ENCODE results near the gene HABP2.
A peak's percentile ranks its signal among the peaks of the same experiment; 100 is the strongest.

The HABP2 gene

DNA sequence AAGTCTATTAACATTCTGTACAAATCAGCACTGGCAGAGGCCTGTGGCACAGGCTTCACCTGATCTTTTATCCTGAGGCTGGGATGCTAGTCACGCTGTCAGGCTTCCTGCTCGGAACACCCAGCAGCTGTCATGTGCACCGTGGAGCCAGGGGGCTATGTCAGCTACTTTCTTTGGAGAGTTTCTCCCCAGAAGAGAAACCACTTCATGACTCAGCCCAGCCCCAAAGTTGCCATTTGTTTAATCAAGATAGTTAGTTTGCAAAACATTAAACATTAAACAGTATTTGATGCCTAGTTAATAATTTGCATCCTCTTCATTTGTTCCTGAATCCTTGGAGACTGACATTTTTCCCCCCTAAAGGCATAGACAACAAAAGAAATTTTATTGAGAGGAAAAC is at the start of gene HABP2:
Gene HABP2, plus strand, starts transcription at position 353 of the 400 bp plus-strand sequence. CDS start 69 bp downstream, outside the sequence.
- FAIRE-seq: no peak

DNA sequence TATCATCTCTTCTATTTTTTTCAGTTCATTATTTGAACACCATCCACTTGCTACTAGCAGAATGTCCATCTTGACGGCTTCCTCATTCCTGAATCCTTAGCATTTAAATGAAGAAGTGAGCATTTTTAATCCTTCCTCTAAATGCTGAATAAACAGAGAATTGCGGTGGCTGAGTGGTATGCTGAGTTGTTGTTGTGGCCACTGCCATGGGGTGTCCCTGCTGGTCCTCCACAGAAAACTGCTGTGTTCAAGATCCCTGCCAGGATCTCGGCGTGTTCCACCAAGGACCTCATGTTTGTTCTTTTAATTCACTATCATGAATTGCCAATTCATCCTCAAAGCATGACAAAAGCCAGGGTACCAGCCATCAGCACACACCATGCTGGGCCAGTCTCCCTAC is 48.9 kb upstream of the HABP2 start:
- FAIRE-seq: no peak

DNA sequence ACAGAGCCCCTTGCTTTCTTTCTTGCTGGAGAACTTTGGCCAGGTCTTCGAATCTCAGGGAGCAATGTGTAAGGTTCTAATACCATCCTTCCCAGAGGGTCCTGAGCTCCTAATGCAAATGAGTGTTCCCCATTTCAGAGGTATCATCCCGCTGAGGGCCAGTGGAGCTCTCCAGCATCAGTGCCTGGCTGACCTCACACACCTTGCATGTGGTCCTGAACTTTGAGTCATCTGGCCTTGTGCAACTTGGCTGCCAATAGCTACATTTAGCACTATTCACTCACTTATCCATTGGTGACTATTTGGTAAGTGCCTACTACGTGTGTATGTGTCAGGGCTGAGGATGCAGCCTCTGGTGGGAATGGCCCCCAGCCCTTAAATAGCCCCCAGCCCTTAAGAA is 48.4 kb upstream of the HABP2 start:
- no peak for FAIRE-seq

DNA sequence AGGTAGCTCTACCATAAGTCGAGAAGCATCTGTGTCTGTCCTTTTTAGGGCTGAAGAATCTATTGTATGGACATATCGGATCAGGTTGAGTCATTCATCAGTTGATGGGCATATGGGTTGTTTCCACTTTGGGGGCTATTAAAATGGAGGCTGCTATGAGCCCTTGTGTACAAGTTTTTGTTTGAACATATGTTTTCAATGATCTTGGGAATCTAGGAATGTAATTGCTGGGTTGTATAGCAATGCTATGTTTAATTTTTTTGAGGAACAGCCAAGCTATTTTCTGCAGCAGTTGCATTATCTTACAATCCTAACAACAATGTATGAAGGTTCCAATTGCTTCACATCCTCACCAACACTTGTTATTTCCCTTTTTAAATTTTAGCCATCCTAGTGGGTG is 46.4 kb upstream of the HABP2 start:
- no peak for FAIRE-seq

DNA sequence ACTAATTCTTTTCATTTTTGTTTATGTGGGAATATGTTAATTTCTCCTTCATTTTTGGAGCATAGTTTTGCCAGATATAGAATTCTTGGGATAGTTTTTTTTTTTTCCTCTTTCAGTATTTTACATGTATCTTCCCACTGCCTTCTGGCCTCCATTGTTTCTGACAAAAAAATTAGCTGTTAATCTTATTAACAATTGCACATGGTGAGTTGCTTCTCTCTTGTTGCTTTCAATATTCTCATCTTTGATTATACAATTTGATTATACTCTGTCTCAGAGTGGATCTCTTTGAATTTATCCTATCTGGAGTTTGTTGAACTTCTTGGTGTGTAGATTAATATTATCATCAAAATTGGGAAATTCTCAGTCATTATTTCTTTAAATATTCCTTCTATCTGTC is 41.4 kb upstream of the HABP2 start:
- no peak for FAIRE-seq

DNA sequence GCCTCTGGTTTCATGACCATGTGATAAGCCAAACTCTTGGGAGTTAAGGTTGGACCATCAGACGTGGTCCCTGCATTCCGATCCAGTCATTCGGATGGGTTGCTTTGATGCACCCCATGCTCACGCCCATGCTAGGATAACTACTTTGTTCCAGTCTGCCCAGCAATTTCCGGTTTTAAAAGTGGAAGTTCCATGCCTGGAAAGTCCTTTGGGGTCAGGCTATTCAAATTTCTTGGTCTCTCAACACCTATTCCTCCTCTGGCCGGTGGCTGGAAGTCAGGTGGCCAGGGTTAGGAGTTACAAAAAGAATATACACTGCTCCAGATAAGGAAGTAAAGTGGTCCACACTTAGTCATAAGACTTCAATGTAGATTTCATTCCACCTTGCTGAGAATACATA is 37.7 kb upstream of the HABP2 start:
- FAIRE-seq: no peak

DNA sequence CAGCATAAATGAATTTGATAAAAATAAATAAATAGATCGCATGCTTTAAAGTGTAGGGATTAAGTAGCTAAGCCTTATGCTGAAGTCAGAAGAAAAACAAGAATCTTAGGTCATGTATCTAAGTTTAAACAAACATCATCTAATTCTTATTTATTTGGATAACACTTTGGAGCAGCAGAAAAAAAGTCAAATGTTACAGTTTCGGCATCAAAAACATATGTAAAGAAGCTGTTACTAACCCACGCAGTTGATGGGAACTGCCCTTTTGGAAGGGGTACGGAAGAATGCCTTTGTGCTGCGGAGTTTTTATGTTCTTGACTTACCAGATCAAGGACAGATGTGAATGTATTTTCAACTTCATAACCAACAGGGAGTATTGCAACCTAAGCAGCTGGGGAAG is 37.3 kb upstream of the HABP2 start:
- FAIRE-seq: no peak

DNA sequence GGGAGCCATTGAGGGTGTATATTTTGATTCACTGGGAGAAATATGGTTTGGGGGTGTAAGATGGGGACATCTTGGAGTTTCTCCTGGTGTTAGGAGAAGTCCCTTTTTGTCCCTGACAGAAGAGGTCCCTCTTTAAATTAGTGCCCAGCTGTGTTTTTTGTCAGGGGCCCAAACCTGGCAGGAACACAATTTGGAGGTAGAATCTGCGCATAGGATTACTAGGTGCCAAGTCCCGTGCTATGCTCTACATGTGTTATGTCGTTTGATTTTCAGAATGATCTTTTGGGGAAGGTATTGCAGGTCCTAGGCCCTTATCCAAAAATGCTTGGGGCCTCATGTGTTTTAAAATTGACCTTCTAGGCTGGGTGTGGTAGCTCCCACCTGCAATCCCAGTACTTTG is 36.8 kb upstream of the HABP2 start:
- no peak for FAIRE-seq

DNA sequence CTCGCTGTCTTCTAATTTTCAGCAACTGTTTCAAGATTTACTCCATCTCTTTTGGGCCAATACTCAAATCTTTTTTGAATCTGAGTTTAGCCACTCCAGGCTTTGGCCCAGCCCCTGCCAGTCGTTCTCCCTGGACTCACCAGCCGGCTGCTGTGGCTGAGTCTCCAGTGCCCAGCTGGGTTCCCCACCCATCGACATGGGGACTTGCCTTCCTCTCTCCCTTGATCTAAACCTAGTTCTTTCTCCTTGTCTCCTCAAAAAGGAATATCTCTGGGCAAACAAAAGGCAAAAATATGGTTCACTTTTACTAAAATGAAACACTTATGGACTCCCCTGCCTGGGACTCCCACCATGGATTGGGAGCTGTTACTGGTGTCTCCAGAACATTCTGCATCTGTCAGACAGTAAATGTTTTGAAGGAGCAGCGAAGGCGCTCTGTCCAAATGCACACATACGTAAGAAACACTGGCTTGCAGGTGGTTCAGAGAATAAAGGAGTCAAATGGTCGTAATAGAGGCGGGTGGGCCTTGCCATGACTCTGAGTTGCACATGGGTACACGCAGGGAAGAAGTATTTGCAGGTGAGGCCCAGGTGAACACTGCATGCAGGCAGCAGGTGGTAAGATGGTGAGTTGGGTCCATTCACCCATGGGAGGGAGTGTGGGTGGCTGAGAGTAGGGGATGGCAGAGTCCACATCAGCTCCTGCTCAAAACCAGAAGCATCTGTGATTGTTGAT is 35.5 kb upstream of the HABP2 start:
- FAIRE-seq: no peak

DNA sequence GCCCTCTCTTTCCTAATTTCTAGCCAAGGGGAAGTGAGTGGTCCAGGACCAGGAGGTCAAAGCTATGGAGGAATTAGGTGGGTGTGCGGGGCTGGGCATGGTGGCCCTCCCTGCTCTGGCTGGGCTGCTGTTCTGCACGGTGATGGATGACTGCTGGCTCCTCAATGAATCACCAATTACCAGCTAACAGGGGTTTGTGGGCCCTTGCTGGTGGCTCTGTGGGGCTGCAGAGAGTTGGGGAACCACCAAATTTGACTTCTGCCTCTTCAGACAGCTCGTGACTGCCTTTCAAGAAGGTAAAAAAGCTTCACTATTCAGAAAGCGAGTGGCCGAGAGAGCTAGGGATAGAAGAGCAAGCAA is 35.0 kb upstream of the HABP2 start:
- FAIRE-seq: no peak

DNA sequence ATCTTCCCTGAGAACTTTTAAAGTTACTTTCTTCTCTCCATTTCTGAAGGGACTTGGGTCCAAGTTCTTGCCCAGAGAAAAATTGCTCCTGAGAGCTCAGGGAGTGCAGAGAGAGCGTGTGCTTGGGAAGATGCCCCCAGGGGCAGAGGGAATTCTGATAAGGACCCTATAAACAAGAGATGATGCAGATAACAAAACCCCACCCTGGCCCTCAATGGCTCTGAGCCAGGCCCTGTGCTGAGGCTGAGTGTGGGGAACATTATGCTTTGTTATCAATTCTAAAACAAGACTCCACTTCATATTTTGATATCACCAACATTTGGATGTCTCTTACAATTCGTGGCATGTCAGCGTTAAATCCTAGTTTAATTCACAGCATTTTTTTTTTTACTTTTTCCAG is 34.4 kb upstream of the HABP2 start:
- no peak for FAIRE-seq

DNA sequence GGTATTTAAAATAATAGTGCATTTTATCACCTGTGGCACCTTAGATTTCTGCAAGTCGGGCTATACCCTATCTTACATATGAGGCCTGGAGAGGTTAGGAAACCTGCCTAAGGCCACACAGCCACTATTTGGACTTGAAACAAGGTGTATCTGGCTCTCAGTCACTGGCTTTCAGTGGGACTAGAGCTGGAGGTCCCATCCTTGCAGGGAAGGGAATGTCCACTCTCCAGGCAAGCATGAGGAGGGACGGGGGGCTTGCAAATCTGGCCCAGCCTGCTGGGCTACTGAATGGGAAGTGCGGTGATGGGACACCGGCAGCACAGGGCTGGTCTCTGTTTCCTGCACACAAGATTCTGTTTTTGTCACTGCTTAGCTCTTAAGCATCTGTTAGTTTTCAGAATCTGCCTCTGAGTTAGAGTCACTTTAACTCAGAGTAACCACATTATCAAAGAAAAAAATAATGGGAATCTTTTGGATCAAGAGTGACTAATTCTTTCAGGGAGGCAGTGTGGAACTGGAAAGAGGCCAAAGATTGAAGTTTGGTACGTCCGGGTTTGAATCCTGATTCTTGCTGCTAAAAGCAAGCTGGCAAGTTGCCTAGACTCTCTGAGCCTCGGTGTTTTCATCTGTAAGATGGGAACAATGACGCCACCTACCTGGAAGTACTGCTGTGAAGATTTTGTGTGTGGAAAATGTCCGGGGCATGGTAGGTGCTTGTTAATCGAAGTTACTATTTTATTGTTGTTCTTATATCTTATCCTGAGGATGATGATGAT is 33.8 kb upstream of the HABP2 start:
- no peak for FAIRE-seq

DNA sequence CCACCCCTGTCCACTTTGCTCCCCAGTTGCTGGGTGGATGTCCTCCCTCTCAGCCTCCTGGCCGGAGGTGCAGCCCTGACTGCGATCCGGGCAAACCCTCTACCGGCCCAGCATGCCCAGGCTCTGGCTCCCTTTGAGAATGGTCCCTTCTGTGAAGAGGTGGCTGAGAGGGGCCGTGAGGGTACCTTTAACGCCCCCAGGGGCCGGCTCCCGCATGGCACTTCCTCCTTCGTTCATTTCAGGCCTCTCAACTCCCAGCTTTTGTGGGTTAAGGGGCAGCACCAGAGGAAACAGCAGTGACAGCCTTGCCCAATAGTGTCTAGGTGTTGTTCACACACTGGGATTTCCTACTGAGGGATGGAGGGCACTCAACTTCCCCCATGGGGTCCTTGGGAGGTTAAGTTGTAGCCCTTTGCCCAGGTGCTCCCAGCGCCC is 33.2 kb upstream of the HABP2 start:
- FAIRE-seq: no peak

DNA sequence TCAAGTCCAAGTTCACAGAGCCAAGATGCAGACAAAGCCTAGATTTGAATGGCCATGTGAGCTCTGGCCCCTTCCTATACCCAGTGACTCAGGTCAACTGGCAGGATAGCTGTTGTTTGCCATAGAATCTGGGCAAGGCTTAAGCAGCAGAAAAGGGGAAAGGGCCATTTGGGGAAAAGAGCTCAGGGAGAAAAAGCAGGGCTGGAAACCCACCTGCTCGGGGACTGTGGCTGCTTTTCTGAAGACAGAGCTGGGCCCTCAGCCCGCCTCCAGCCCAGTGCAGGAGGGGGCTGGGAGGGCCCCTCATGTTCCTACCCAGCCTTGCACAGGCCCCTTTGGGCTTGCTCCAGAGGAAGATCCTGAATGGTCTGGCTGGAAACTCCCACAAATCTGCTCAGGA is 32.6 kb upstream of the HABP2 start:
- no peak for FAIRE-seq

DNA sequence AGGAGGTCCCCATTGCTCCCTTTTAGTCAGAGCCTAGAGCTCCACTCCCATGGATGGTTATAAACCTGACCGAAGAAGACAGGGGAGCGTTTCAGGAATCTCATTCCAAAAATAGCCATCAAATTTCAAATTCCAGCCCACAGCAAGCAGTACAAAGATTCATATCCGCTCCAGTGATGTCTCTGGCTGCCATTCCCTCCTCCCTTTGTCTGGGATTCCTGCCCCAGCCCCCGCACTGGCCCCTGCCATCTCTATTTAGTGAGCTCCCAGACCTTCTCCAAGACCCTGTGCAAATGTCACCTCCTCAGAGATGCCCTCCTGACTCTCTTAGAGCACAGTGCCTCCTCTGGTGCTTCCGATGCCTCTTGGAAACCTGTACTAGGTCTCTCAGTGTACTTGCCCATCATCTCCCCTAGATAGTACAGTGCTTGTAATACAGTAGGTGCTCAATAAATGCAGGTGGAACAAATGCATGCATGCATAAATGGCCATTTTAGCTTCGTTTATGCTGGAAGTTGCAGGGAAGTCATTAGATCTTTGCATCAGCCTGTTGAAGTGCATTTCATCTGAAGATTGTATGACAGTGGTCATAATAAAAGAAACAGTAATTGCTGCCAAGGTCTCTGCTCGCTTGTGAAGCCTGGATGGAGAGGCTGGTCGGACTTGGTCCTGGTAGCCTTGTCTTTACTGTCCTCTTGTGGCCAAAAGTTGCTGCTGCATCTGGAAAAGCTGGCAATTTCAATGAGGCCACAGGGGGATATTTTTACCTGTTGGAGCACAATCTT is 32.0 kb upstream of the HABP2 start:
- FAIRE-seq: peak; percentile 89

DNA sequence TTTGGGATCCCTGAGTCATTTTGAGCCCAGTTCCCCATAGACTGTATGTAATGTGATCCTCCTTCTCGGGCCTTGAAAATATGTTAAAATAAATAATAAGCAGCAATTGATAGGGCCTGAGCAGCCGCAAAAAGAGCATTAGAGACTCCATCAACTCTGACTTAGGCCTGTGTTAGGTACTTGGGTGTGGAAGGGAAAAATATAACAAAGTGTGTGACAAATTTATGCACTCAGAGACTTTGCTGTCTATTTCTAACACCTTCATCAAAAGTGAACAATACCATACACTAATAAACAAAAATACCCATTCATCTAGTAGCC is 31.4 kb upstream of the HABP2 start:
- no peak for FAIRE-seq

DNA sequence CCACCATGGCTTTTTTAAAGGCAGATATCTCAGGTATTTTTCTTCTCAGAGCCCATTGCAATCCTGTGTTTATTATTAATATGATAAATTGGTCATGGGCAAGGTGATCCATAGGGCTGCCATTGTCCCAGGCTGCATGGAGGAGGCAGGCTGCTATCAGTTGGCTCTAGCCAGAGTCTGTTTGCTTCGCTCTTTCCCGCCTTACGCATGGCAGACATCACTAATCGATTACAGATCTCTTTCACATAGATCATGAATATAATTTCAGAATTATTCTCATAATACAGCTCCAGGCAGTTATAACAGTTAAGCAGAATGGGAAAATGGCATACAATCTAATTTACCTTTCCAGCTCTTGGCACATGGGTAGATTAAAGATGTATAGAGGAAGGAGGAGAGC is 30.4 kb upstream of the HABP2 start:
- no peak for FAIRE-seq

DNA sequence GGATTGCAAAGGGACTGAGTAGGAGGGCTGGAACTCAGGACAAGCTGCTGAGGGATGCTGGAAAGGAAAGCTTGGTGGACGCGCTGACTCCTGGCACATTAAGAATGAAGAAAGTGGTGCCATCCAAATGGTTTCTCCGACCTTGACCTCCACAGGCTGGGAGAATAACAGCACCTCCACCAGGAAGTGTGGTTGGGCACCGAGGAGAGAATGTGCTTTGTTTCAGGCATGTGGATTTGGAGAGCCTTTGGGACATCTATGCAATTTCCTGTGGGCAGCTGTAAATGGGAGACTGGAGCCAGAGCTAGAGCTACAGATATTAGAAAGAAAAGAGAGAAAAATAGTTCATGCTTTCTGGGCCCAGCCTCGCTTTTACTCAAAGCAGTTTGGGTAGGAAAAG is 29.8 kb upstream of the HABP2 start:
- no peak for FAIRE-seq

DNA sequence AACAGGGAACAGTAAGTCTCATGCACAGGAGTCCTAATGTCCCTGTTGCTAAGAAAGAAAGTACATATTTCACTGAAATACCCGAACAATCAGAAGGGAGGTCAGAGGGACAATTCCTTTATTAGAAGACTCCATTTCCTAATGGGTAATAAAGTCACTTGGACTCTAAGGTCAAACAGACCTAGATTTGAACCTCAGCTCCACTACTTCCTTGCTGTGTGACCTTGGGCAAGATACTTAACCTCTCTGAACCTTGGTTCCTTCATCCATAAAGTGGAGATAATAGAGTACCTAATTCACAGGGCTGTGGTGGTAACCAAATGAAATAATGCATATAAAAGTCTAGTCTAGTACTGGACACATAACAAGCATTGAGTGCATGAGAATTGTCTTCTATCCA is 29.2 kb upstream of the HABP2 start:
- no peak for FAIRE-seq

DNA sequence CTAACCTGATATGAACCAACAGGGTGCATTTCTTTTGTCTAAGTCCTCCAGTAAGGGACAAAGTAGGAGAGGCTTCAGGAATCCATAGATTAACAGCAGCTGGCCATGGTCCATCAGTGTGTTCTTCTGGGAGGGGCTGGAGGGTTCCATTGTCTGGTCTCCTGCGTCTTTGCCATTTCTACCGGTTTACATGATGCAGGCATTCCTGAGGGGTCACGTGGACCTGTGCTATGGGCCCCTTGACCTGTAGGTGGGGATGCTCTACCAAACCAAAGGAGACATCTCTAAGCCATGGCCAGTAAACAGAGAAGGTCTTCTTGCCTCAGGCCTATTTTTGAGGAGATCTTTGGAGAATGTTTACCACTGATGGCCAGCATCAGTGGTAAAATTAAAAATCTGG is 28.7 kb upstream of the HABP2 start:
- no peak for FAIRE-seq

DNA sequence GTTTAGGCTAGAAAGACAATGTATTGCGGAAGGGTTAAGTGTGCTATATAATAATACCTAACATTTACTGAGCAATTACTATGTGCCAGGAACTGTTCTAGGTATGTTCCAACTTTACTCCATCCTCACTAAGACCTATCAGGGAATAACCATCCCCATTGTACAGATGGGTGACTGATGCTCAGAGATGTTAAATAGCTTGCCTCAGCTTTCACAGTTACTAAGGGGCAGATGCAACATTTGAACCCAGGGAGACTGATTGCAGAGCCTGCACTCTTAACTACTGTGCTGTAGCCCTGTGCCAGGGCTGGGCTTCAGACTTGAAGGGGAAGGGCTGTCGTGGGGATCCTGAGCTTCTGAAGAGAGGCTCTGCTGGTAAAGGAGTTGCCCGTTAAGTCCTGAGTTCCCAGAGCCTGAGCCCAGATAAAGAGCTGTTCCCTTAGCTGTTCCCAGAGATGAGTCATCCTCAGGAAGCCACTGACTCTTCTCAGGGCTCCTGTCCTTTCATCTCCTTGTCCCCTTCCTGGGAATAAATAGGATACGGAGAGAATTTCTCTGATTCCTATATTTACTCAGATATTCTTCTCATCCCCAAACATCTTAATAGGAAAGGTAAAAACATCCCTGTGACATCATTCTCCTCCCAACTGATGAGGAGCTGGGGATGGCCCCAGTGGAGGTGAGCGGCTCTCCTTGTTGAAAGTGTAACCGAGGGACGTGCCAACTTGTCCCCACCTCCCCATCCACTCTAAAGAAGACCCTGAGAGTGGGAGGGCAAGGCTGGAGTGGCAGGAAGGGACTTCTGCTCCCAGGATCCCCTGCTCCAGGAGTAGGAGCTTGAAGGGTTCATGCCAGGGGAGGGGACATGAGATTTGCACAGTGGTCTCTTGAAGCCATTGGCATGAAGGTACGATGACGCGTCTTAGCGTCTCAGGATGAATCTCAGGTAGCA is 28.0 kb upstream of the HABP2 start:
- no peak for FAIRE-seq

DNA sequence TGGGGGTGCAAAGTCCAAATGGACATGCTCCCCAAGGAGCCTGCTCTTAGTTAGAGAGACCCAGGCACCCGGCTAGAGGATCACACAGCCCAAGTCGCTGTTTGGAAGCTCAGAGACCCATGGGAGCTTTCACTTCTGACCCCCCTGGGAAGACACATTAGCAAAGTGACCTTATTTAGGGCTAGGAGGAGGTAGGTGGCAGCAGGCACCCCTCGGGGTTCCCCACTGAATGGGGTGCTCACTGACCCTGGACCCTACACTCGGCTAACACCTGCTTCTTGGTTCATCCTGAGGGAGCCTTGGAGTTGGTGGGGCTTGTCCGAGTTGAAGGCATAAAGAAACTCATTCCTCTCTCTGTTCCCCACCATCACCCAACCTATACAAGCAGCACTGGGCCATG is 27.1 kb upstream of the HABP2 start:
- no peak for FAIRE-seq

Data from A204.1 (cell line).